B cell (primary cell): ENCODE measurements around the gene UBE2D1.

ENCODE experiments used
- CTCF ChIP-seq: fragments of 200-600 bp; IDR thresholded peaks from one replicate; pipeline ENCODE4 v1.8.0; 2022; ENCODE audit warnings: antibody characterized with exemption, mild to moderate bottlenecking
- EZH2 ChIP-seq: IDR thresholded peaks from 2 replicates; pipeline ENCODE4 v1.6.1; 2012; ENCODE audit warnings: borderline replicate concordance, low read depth, mild to moderate bottlenecking, moderate library complexity, low read length; ENCODE audit not compliant: insufficient read depth, poor library complexity, severe bottlenecking

- TF ChIP-seq CTCF = no peak
- TF ChIP-seq EZH2 = no peak
Observed at GRCh38 chr10:58412502-58412961, 77.7 kb downstream of the UBE2D1 start.
